ENCODE measurements around the gene NKAIN2.

- TF ChIP-seq CTCF (IDR thresholded peaks at IDR 0.05) (no peak), POLR2A (IDR thresholded peaks at IDR 0.05) (no peak), POLR2AphosphoS5 (IDR thresholded peaks at IDR 0.05) (no peak), EP300 (IDR thresholded peaks at IDR 0.05) (no peak)
Measured at GRCh38 chr6:123777563-123777962, 26.1 kb upstream of the NKAIN2 start.

All from sigmoid colon (tissue), 4 donors.